Embryonic facial prominence (tissue), 1 donor: ENCODE results near the gene POU2F3.

Source experiments
- DNase-seq: peaks from one replicate; pipeline ENCODE4 v3.0.0-alpha.2; 2016; ENCODE audit errors: extremely low spot score

POU2F3 gene

GRCh38 chr11:120210626-120211521 is 29.1 kb upstream of the POU2F3 start, which contains the start of gene OAF:
Gene OAF, plus strand, starts transcription at chr11:120211032. Its CDS starts 248 bp downstream, at chr11:120211280.
- peak; percentile 64 for DNase-seq

- no peak for DNase-seq
Measured at GRCh38 chr11:120211522-120212258, 28.2 kb upstream of the POU2F3 start.

GRCh38 chr11:120212259-120212878 is 27.6 kb upstream of the POU2F3 start:
- DNase-seq = no peak

GRCh38 chr11:120212926-120213325 is 27.0 kb upstream of the POU2F3 start:
- DNase-seq = no peak

- no peak for DNase-seq
Measured at GRCh38 chr11:120214581-120214980, 25.4 kb upstream of the POU2F3 start.

GRCh38 chr11:120215634-120216033 is 24.3 kb upstream of the POU2F3 start:
- DNase-seq = no peak

- DNase-seq = no peak
Measured at GRCh38 chr11:120216426-120217102, 23.4 kb upstream of the POU2F3 start.

- DNase-seq = no peak
Measured at GRCh38 chr11:120217526-120217925, 22.4 kb upstream of the POU2F3 start.

GRCh38 chr11:120217941-120218694 is 21.8 kb upstream of the POU2F3 start:
- no peak for DNase-seq

- DNase-seq = no peak
Measured at GRCh38 chr11:120218695-120219033, 21.3 kb upstream of the POU2F3 start.

- DNase-seq = no peak
Measured at GRCh38 chr11:120219232-120219937, 20.6 kb upstream of the POU2F3 start.

- no peak for DNase-seq
Measured at GRCh38 chr11:120219938-120220746, 19.8 kb upstream of the POU2F3 start.

- no peak for DNase-seq
Measured at GRCh38 chr11:120220747-120221037, 19.2 kb upstream of the POU2F3 start.

- no peak for DNase-seq
Measured at GRCh38 chr11:120221115-120221752, 18.7 kb upstream of the POU2F3 start.

- no peak for DNase-seq
Measured at GRCh38 chr11:120222916-120223315, 17.0 kb upstream of the POU2F3 start.

- no peak for DNase-seq
Measured at GRCh38 chr11:120223793-120224192, 16.1 kb upstream of the POU2F3 start.

- no peak for DNase-seq
Measured at GRCh38 chr11:120224361-120224760, 15.6 kb upstream of the POU2F3 start.

- DNase-seq = no peak
Measured at GRCh38 chr11:120224972-120225909, 14.7 kb upstream of the POU2F3 start.
